SHP77 (cell line): ENCODE results near the gene SEMA3F.

Experiments
- DNase-seq, 2 experiments: peaks; one replicate each; lab custom pipeline; 2025; lab: John Stamatoyannopoulos, UW

The SEMA3F gene

DNA sequence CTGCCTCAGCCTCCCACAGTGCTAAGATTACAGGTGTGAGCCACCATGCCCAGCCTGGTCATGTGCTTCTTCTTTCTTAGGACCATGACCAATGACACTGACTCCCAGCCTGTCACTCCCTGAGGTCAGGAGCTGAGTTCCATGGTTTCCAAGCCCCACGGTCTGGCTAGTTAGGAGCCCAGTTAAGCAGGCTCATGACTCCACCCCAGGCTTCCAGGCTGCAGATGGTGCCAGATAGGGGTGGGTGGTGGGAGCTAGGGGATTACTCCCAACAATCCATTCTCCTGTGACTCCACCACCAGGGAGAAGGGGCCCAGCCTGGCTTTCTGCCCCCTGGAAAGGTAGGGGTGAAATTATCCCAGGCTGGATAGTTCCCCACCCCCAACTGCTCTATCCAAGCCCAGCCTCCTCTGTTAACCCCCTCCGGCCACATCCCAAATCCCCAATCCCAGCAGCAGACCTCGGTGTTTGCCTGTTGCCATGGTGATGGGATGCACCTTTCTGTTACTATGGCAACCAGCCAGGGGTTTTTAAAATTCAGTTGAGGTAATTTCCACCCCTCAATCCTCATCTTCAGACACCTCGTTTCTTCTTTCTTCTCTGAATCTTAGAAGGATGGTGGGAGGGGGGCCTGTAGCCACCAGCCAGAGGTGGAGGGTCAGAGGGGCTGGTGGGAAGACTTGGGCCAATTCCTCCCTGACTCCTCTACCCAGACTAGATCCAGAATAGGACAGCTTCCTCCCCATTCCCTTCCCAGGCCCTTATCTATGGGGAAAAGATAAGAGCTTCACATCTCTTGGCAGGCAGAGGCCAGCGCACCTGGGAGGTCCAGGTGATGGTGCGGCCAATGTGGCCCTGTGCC lies 22.5 kb upstream of the SEMA3F start:
- DNase-seq: no peak

- DNase-seq: no peak
These were observed 21.9 kb upstream of the SEMA3F start for GRCh38 chr3:50133283-50133615.

DNA sequence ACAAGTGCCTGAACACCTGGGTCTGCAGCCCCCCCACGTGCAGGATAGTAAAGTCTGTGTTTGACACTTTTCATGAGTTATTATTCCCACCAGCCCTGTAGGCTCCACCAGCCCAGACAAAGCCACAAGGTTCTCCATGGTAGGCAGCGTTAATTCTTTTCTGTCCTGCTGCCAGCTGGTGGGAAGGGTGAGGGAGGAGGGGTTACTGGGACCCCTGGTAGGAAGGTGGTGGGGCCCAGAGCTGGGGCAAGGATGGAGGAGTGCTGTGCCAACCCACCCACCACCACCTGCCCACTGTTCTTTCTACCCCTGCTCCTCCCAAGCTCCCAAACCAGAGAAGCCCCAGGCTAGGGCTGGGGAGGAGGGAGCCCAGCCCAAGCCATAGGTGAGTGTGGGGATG lies 20.8 kb upstream of the SEMA3F start:
- DNase-seq: no peak

GRCh38 chr3:50135964-50136363 lies 19.2 kb upstream of the SEMA3F start:
- no peak for DNase-seq

- no peak for DNase-seq
These were observed 18.3 kb upstream of the SEMA3F start for GRCh38 chr3:50136714-50137405.

DNA sequence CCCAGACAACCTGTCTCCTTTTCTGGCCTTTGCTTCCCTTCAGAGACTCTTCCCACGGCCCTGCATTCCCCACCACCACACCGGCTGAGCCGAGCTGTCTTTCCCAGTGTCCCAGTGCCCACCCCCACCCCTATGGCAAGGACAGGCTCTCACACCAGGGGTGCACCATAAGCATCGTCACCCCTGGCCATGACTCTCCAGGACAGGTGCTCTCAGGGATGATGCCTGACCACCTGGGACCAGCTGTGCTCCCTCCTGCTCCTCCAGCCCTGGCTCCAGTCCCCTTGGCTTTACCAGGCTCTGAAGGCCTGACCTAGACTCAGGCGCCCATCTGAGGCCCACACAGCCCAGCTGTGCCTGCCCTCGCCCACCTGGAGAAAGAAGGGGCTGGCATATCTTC lies 17.6 kb upstream of the SEMA3F start:
- no peak for DNase-seq

- no peak for DNase-seq
These were observed 16.6 kb upstream of the SEMA3F start for GRCh38 chr3:50138266-50139200.

DNA sequence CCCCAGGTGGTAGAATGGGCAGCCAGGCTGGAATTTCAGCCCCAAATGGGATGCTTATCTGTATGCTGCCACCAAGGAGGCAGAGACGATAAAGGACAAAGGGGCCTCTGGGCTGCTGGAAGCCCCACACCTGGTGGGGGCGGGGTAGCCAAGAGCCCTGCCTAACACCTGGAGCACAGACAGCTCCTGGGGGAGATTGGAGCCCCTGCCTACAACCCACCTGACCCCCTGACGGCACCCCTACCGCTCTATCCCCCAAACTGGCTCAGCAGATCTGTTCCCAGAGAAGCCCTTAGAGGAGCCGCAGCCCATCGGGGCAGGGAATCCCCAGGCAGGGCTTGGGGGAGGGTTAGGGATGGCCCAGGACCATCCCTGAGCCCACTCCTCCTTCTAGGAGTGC lies 15.8 kb upstream of the SEMA3F start:
- DNase-seq: no peak

DNA sequence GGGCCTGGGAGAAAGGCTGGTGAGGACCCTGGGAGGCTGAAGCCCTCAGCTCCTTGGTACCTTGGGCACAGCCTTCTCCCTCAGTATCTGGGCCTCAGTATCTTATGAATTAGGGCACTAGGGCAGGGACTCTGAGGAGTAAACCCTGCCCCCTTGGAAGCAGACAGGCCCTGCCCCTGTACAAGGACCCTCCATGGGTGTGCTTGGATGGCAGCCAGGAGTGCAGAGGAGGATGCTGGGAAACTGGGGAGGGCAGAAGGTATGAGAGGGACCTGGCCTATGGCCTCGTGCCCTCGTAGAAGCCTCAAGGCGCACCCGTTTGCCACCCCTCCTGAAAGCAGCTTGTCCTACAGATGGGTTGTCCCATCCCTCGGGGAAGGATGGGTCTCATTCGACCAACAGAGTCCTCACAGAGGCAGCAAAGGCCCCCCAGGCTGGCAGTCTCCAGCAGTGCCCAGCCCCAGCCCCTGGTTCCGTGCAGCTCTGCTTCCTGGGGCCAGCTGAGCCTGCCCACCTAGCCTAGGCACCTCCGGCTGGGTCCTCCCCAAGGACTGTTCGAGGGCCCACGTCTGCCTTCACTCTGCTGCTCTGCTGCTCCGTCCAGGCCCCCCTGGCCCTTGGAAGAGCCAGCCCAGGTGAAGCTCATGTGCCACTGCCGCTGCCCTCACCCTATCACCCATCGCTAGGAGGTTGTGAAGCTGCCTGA lies 15.3 kb upstream of the SEMA3F start:
- no peak for DNase-seq

DNA sequence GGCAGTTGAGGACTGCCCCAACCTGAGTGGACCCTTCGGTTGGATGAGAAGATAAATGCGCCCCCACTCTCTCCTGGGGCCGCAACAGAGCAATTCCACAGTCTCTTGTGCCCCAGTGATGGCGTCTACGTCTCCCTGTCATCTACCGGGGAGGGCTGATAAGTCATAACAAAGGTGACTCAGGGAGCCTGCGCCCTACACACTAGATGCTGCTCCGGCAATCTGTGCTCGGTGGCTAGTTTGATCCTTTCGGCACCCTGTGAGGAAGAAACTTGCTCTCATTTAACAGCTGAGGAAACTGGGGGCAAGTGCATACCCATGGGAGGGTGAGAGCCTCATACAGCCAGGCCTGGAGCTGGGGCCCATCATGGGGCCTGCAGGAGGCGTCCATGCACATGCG lies 14.1 kb upstream of the SEMA3F start:
- DNase-seq: no peak

DNA sequence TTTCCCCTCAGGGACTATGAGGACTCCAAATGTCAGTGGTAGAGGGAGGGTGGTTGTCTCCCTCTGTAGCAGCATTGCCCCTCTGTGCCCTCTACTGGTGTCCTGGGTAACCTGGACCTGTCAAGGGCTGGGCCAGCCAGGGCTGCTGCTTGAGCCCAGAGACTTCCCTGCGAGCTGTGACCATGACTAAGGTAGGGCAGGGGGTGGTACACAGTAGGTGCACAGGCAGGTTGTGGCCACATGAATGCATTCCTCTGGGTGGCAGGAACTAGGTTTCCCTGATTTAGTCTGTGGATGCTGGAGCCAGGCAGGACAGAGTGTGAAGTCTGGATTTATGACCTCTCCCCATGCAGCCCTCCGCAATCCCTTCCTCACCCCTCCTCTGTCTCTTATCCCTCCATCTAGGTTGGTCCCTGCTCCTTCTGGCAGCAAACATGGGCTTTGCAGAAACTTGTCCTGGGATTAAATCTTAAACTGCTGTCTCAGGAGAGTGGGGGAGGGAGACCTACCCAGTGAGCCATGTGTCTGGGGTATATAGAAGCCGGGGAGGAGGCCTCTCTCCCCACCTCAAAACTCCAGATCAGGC lies 8.7 kb upstream of the SEMA3F start:
- DNase-seq: no peak

GRCh38 chr3:50147016-50147415 lies 8.1 kb upstream of the SEMA3F start:
- DNase-seq: no peak

DNA sequence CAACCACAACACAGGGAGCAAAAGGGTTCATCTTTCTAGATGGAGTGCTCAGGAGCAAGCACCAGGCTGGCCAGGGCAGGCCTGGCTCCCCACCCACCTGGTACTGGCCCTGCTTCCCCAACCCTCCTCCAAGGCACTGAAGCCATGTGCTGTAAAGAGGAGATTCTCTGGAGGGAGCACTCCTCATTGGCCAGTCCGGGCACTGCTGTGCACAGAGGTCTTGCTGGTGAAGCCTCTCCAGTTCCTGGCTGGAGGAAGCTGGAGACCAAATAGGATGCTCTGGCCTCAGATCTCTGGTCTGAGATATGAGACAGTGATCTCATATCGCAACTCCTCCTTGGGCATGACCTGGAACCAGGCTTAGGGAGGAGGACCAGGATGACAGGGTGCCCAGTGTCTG lies 7.7 kb upstream of the SEMA3F start:
- DNase-seq: no peak

DNA sequence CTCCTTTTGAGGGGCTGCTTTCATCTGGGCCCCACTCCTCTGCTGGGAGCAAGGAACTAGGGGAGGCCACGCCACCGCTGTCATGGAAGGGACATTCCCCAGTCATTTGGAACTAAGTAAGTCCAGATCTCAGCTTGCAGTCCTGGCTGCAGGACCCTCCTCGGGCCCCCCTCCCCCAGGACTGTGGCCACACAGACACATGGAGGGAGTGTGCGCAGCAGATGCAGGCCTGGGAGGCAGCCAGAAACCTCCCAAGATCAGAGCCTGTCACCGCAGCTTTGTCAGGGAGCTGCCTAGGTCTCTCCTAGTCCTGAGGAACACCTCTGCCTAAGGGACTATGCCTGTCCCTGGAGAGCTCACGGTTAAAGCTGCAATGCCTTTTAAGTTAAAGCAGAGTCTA lies 7.3 kb upstream of the SEMA3F start:
- DNase-seq: no peak

GRCh38 chr3:50150404-50150750 lies 4.7 kb upstream of the SEMA3F start:
- DNase-seq: no peak

- DNase-seq: no peak
These were observed 4.0 kb upstream of the SEMA3F start for GRCh38 chr3:50150863-50151686.

DNA sequence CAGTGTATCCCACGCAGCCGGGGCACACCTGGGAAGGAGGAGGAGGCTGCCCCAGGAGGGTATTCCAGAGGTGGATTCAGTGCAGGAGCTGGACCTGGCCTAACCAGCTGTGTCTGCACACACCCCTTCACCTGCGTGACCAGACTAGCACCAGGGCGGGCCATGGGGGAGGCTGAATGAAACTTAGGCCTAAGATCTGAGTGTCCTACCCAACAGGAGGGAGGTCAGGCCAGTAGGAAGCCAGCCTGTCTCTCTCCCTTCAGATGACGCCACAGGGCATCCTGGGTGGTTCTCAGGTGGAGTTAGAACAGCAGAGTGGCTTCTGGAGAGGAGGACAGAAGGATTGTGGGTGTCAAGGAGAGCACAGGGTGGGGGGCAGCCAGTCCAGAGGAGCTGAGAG lies 3.4 kb upstream of the SEMA3F start:
- no peak for DNase-seq

- no peak for DNase-seq
These were observed 1.2 kb upstream of the SEMA3F start for GRCh38 chr3:50153782-50154475.

DNA sequence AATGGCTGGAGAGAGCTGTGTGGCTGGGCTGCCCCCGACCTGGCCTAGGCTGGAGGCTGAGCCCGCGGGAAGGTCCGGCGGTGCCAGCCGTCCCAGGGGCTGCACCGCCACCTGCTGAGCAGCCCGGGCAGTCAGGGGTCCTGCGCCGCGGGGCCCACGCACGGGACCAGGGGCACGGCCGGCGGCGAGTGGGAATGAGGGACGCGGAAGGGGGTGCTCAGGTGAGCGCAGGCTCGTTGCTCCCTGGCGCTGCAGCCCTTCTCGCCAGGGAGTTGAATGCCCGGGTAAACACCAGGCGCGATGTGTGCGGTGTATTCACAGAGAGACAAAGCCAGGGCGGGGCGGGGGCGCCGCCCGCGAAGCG lies 666 bp upstream of the SEMA3F start:
- DNase-seq: no peak

DNA sequence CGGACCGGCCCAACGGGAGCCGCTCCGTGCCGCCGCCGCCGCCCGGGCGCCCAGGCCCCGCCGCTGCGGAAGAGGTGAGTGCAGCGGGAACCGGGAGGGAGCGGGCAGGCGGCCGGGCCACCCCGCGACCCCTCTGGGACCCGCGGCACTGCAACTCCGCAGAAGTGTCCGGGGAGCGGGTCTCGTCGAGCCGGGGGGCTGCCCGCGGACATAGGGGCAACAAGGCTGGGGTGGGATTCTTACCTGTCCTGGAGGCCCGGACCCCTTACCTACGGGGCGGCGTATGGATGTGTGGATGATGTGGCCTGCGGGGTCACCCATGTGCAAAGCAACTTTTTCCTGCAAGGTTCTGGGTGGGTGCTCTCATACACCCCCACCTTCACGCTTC lies 361 bp downstream of the SEMA3F start:
- no peak for DNase-seq
